DMS53 treated with DMSO at 0.1 percent for 48 hours (cell line): Measurements from ENCODE around the gene CDK6.

ENCODE experiments used
- DNase-seq: peaks from one replicate; lab custom pipeline; 2025; ENCODE audit not compliant: unreplicated experiment; lab: John Stamatoyannopoulos, UW

Gene CDK6

DNA sequence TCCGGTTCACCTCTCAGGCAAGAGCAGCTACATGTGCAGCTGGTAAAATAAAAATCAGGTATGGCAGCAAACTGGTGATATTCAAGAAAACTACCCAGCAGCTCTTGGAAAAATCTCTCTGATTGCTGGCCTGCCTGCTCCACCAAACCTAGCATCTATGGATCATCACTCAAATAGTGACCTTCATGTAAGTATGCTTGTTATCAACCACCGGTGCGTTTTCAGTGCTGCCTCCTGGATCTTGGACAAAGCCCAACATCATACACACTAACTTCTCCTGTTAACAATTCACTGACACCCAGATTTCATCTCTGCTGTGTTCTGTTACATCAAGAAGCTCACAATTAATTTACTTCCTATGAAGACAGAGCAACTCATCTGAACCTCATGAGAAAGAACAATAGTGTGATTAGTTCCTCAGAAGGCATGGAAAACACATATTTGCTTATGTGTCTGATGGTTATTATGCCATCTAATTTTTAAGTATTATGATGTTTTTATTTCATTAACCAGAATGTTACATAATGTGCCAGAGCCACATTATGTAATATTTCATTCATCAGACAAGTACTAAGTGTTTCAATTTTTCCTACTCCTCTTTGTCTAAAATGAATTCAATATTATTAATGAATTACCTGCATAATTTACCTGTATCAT lies 8.8 kb downstream of the CDK6 start:
- no peak for DNase-seq

DNA sequence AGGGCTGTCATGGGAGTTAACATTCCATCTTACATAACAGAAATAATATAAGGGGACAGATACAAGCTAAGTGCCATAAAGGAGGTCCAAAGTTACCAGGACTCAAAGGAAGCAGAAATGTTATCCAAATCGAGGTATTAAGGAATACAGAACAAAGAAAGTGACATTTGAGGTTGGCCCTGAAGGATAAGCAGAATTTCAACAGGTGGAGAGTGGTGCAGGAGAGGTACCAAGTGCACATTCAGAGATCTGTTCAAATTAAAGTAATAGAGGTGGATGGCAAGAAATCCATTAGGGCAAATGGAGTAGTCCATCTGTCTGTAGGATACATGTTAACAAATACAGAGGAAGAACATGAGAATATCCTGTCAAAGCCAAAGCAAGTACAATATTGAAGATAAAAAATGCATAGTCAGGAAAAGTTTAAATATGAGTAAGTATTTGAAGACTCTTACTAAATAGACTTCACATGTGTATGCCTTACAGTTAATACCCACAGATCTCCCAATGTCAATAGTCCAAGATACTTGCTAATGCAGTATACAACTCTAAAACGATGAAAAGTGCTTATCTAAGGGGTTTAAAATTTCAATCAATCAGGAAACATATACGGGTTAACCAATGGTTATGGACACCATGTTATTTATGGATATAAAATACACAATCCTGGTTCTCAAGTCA lies 10.0 kb downstream of the CDK6 start:
- DNase-seq: no peak

DNA sequence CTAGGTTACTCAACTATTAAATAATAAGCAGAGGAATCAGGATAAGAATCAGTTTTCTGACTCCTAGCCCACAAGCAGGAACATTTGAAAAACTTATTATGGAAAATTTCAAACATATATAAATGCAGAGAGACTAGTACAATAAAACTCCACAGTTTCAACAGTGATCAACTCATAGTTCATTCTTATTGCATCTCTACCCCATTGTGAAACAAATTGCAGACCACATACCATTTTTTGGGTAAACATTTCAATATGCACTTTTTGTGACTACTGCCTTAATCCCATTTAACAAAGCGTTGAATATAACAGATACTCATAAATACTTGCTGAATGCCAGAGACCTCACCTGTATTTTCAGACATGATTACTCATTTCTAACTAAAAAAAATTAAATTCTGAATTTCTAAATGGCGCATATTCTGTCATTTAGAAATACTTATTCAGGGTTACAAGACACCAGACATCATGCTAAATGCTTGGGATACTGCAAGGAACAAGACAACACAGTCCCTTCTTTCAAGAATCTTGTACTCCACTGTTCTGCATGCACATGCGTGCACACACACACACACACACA lies 11.4 kb downstream of the CDK6 start:
- DNase-seq: no peak

DNA sequence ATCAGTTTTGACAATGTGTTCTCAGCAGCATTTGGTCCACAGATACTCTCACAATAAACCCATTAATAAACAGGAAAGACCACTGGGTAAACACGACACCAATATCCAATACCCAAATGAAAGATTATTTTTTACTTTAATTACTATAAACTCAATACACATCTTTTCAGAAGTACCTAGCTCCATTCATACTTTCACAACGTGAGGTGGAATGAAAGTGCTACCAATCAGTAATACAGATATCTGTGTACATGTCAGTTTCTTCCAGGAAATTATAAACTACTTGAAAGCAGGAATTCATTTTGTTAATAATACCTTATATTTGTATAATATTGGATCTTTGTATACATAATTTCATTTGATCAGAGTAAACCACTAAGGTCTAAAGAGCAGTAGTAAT lies 11.9 kb downstream of the CDK6 start:
- DNase-seq: no peak

DNA sequence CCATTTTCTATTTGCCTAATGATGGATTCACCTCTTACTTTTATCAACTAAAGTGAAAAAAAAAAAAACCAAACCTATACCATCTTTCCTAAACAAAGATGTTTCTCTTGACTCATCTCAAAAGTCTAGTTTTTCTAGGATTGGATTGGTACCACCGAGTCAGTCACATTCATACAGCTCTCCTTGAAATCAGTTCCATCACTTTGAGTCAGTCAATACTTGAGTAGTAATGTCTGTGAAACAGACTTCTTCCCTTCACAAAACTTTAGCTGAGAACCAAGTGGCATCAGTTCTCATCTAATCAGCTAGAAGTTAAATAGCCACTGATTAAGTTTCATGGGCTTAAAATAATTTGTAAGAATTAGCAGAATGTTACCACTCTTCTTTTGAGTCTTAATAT lies 13.3 kb downstream of the CDK6 start:
- no peak for DNase-seq

DNA sequence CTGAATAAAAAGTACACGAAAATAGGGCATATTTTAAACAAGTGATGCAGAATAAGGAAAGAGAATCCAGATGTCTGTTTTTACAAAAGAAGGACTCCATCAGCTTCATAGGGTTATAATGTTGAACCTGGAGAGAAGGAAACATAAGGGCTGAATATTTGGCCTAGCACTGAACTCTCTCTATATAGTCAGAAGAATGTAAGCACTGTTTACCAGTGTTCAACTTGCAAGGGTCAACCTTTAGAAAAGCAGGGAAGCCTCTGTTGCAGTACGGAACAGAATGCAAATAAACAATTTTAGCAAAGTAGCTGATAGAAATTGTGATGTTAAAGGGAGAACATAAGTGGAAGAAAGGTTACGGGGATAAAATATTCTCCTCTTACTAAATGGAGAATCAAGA lies 16.2 kb downstream of the CDK6 start:
- no peak for DNase-seq

DNA sequence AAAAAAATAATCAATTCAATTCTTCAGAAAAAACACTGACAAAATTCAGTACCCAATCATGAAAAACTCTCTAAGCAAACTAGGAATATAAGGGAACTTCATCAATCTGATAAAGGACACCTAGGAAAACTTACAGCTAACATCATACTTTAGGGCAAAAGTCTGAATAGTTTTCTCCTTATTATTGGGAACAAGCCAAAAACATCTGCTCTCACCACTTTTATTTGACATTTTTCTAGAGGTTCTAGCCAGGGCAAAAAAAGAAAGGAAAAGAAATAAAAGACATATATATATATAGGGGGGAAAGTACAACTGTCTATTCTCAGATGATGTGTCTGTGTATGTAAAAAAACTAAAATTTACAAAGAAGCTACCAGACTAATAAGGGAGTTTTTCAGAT lies 19.0 kb downstream of the CDK6 start:
- no peak for DNase-seq

DNA sequence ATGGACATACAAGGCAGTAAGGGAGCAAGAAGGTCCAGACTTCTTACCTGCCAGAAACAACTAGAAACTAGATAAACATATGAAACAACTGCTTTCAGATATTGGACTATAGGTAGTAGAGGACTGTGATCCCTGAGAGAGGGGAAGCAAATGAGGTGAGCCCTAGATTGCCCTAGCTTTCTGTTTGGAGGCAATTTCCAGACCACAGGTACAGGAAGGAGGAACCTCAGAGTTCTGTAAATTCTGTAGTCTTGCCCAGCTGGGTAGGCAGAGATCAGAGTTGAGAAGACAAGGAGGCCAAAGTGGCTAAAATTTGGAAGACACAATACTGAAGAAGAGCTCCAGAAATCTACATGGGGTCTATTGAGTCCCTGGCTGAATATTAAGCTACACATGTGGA lies 21.0 kb downstream of the CDK6 start:
- no peak for DNase-seq

DNA sequence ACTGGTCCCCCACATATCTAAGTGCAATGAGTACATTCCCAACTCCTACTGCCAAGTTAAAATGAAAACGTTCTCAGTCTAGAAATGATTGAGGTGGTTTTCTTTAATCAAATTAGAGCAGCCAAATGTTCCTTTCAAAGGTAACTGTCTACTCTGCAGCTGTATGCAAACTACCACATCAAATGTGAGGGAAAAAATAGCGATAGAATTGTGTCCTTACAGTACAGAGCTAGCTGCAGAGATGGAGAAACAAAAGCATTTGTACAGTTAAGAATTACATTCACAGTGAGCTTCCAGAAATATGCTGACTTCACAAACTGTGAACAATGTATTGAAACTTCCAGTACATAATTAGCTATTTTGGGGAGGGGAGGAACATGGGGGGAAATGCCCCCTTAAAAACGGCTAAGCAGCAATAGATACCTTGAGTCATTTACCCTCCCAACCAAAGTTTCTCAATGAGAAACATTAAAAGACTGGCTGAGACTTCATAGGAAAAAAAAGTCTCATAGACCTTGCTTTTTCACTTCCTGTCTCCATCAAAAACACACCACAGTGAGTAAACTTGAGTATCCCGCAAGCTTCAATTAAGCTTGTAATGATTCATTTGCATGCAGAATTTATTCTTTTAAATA lies 22.9 kb downstream of the CDK6 start:
- DNase-seq: no peak

DNA sequence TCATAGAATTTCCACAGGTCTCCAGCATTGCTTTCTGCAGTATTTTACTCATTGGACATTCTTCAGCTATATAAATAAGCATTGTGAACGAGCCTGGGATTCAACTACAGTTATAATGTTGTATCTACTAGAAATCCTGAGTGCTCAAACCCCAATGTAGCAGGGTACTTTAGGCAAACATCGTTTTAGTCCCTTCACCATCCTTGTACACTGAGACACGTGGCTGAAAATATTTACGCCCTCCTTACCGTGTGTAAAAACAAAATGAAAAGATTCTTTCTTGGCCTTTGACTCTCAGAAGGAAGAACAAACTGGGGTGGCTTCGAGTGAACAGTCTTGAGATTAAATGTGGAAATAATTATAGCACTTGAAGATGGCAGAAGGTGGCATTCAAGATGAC lies 25.2 kb downstream of the CDK6 start:
- no peak for DNase-seq

DNA sequence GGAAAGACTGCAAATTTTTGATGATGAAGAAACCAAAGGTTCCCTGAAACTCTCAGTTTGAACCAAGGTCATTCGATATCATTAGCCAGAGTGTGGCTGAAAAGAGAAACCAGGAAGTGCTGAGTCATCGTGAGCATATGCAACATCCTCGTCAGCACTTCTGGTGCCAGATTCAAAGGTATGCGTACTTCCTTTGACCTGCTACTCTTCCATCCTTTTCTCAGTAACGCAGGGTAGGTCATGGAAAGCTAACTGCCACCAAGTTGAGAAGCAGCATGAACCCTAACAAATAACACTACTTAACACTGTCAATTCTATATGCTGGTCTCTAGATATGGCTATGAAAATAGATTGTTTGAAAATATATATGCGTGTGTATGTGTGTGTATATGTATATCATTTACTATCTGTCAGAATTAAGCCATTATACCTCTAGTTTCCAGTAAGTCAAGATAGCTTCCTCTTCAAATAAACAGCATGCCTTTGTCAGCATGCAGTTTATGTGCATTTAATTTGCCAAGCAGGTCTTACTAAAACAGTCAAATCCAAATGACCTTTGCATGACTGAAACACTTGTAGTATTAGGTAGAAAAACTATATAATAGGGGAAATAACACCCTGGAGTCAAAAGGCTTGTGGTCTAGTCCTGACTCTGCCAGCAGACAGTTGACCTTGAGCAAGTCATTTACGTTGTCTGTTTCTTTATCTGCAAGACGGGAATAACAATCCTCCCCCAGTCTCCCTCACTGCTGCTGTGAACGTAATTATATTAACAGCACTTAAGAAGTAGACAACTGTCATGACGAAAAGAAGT lies 26.4 kb downstream of the CDK6 start:
- peak; percentile 96 for DNase-seq

DNA sequence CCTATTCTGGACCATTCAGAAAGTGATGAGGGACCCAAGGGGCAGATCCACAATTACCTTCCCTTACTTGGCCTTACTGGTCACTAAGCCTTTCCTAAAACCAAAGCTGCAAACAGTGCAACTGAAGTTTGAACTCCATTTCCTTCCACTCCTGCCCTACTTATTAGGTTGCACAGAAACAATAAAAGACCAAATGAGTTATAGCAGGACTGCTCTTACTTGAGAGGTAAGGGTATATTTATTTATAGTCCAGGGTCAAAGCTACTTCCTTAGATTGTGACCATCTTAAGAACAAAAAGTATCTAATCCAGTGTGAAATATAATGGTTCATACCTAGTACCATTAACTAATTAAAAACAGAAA lies 27.0 kb downstream of the CDK6 start:
- DNase-seq: no peak

DNA sequence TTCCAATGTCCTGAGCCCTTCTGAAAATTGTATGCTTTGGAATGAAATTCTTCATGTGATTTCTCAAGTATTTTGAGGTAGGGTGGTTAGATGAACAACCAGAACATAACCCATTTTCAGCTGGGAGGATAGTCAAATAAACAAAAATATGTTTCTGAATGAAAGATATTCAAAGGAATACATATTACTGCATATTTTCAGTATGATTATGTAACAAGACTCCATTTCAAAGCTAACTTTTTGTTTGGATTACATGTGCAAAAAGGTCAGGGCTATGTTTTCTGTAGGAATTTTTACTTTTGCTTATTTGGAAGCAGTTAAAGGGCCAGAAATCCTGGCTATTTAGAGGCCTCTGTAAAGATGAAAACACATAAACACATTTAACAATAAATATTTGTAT lies 27.7 kb downstream of the CDK6 start:
- DNase-seq: no peak

DNA sequence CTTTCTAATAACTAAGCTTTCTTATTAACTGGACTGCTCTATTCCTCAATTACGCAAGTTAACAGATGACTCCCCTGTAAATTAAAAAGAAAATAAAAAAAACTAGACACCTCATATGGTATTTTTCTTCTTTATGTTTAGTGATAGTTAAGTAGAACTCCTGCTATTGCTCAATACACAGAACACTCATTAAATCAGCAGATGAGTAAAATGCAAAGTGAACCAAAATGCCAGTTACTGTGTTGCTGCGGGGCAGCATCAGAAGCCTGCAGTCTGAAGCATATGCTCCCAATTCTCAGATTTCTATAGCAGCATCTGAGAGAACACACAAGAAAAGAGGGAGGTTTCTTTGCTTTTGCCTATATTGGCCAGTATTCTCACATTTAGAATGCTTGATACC lies 28.4 kb downstream of the CDK6 start:
- DNase-seq: no peak

DNA sequence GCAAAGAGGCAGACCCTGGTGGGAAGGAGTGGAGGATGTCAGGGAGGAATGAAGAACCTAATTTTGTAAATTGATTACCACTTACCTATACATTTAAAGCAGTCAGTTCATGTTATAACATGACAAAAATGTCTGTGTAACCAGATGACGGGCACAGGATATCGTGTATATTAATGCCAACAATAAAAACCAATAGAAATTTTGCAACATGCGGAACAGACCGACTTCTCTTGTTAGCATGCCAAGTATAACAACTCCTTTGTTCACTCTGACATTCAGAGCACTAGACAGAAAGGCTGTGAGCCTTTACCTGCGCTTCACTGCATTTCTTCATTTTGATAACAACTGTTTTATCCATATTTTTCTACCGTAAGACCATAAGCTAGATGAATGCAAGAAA lies 29.9 kb downstream of the CDK6 start:
- DNase-seq: no peak

DNA sequence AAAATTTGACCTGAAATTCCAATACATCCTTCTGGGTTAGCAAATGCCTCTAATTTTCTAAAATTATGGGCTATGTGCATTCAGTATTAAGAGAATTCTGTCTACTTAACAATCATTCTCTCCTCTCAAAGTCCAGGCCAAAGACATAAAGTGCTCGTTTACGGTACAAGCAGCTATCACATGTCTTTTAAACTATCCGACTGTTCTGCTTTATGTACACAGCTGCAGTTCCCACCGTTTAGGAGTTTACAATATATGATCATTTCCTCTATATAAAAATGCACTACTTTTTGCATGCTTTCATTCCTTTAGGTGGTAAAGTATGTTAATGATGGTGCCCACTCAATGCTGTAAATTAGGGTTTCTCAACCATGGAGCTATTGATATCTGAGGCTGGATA lies 34.0 kb downstream of the CDK6 start:
- DNase-seq: peak; percentile 45

DNA sequence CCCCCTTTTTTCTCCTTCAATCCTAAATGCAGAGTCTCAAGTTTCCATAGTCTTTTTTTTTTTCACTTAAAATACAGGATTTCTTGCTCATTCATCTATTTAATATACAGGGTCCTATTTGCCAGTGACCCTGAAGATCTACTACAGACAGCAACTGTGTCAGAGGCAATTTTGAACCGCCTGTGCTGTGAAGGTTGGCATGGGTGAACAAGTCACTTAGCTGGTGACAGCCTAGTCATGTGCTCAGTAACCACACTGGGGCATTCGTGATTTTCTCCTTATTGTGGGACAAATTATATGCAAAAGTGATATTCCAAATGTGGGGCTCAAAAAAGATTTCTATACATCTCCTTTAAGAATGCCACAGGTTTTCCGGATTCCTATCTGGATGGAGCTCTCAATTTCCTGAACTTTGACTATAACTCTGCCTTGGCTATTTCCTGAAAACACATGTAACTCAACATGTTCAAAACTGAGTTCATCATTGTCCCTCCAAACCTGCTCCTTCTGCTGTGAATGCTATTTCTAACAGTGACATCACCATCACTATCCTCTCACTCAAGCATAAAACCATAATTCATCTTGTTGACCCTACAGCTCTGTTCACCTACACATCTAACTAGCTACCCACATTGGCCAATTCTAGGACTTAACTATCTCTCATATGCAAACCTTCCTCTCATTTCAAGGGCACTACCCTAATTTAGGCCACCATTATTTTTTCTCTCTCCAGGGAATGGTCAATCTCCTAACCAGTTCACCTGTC lies 36.7 kb downstream of the CDK6 start:
- DNase-seq: no peak

DNA sequence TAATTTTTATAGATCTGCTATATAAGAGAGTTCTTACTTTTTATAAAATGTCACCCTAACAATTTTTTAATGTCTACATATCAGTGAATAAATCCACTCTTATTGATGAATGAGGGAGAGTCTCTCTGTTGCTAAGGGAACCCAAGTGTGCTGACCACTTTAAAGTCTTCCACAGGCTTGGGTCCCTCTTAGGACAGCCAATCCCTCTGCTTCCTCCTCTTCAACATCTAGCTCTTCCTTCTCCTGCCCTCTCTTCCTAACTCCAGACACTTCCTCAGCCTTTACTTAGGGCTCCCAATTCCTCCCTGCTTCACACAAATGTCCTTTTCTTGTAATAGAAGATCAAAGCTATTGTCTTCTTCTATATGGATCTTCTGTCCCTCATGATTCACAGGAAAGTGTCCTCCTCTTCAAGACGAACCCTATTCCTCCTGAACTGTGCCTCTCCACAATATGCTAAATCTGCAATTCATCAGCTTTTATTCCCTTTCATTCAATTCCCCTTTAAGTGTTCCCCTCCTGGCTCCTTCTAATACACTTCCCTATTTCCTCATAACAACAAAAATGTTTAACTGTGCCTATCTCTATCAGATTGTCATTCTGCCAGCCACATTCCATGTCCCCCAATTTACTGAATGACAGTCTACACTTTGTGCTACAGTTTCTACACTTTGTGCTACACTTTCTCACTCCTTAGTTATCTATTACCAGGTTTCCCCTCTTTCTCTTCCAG lies 37.7 kb downstream of the CDK6 start:
- DNase-seq: no peak

DNA sequence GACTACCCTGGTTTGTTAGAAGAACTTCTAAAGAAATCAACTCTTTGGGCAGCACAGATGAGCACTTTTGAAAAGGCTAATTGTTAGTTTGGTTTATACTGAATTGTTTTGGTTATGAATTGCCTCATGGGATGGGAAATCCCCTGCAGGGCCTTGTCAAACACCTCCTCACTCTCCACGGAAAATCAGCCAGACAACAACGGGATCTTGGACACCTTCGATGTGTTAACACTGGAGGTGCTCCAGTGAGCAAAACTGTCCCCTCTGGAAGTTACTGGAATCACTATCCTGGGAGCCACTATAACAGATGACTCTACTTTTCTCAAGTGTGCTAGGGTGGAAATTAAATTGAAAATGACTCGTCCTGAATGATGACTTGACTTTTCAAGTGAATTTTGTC lies 38.7 kb downstream of the CDK6 start:
- no peak for DNase-seq

DNA sequence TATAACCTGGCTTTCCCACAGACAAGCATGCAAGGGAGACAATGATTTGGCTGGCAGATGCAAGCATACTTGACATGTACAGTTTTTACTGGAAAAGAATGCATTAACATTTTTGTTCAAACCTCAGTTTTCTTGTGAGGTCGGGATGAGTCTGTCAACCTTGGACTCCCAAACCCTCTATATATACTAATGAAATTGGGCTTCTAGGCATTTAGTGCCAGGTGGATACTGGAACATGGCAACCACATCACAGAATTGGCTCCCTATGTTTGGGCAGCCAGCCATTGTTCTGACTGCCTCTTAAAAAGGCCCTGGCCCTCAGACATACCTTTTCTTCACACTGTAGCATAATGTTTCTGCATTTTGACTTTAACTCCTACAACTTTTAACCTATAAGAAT lies 39.1 kb downstream of the CDK6 start:
- no peak for DNase-seq
